Astrocyte of the hippocampus (primary cell): Measurements from ENCODE around the gene TTYH2.
A peak's percentile ranks its signal among the peaks of the same experiment; 100 is the strongest.
"Not testable (repeated sequence)": the region's sequence is repeated elsewhere in the genome, so short reads cannot be mapped to it uniquely, and the experiment has no call there.

ENCODE experiments used
- DNase-seq: peaks from one replicate; pipeline ENCODE4 v3.0.0; 2011; ENCODE audit warnings: low read depth, low spot score

The TTYH2 gene

GRCh38 chr17:74260525-74260850, 47.1 kb downstream of the TTYH2 start:
- no peak for DNase-seq

GRCh38 chr17:74262601-74263000, 49.2 kb downstream of the TTYH2 start:
- DNase-seq: no peak

- DNase-seq: not testable (repeated sequence)
Observed at GRCh38 chr17:74267054-74267453, 53.7 kb downstream of the TTYH2 start.

- DNase-seq: no peak
Observed at GRCh38 chr17:74267579-74267978, 54.2 kb downstream of the TTYH2 start.

- no peak for DNase-seq
Observed at GRCh38 chr17:74267987-74268499, 54.7 kb downstream of the TTYH2 start.

GRCh38 chr17:74268558-74268957, 55.2 kb downstream of the TTYH2 start:
- no peak for DNase-seq

- no peak for DNase-seq
Observed at GRCh38 chr17:74270333-74270732, 57.0 kb downstream of the TTYH2 start.

- DNase-seq: no peak
Observed at GRCh38 chr17:74271281-74271680, 57.9 kb downstream of the TTYH2 start.

- DNase-seq: peak; percentile 74
Observed at GRCh38 chr17:74271901-74272561, 58.7 kb downstream of the TTYH2 start.

GRCh38 chr17:74272731-74273201, 59.4 kb downstream of the TTYH2 start:
- DNase-seq: peak; percentile 19

GRCh38 chr17:74274060-74274708, 60.8 kb downstream of the TTYH2 start, which contains the start of gene DNAI2:
Gene DNAI2, plus strand, starts transcription at chr17:74274234. Its CDS starts 7,584 bp downstream, at chr17:74281818.
- no peak for DNase-seq

- DNase-seq: no peak
Observed at GRCh38 chr17:74274709-74275340, 61.5 kb downstream of the TTYH2 start.

- peak; percentile 48 for DNase-seq
Observed at GRCh38 chr17:74276051-74276476, 62.7 kb downstream of the TTYH2 start.

GRCh38 chr17:74276541-74277009, 63.2 kb downstream of the TTYH2 start:
- no peak for DNase-seq

- DNase-seq: no peak
Observed at GRCh38 chr17:74277935-74278334, 64.6 kb downstream of the TTYH2 start.

- DNase-seq: not testable (repeated sequence)
Observed at GRCh38 chr17:74279617-74280016, 66.2 kb downstream of the TTYH2 start.

GRCh38 chr17:74280093-74280513, 66.7 kb downstream of the TTYH2 start:
- DNase-seq: no peak

GRCh38 chr17:74281799-74282198, 68.4 kb downstream of the TTYH2 start:
- no peak for DNase-seq

GRCh38 chr17:74282274-74282586, 68.9 kb downstream of the TTYH2 start:
- not testable (repeated sequence) for DNase-seq

GRCh38 chr17:74282587-74283370, 69.4 kb downstream of the TTYH2 start:
- no peak for DNase-seq

- DNase-seq: no peak
Observed at GRCh38 chr17:74283371-74283673, 70.0 kb downstream of the TTYH2 start.

GRCh38 chr17:74287031-74287602, 73.7 kb downstream of the TTYH2 start:
- no peak for DNase-seq
